Panc1 (cell line): ENCODE results near the gene FAM47B. TPM values are rescaled to one million over a fixed set of nuclear protein-coding genes. Genes with fewer than 3 reads are reported as not detected.

Source experiments
- ATAC-seq: fragments of 200-7000 bp; cut with Tn5 transposase; 2 replicates; pipeline ENCODE4 v1.9.1; 2020; ENCODE audit warnings: mild to moderate bottlenecking, moderate library complexity
- Bru-seq: library from RNA; stranded (reverse); fragments of 400-500 nt; gene quantifications from one replicate; lab custom pipeline; 2021; lab: Mats Ljungman, UMichigan
- BruChase-seq, 2 experiments: library from RNA; stranded (reverse); fragments of 400-500 nt; gene quantifications; one replicate each; lab custom pipeline; 2021; lab: Mats Ljungman, UMichigan
- BruUV-seq: library from RNA; stranded (reverse); fragments of 400-500 nt; replicated peaks from 2 replicates; lab custom pipeline; 2021; lab: Mats Ljungman, UMichigan
- CTCF ChIA-PET: fragments of 300-600 bp; sonication (Branson Sonifier 250); formaldehyde crosslinking; loops from one replicate; lab custom pipeline; 2022; ENCODE audit warnings: antibody characterized with exemption; lab: Charles Lee
- POLR2A ChIA-PET: fragments of 300-600 bp; sonication (Branson Sonifier 250); formaldehyde crosslinking; loops from one replicate; lab custom pipeline; 2022; ENCODE audit warnings: antibody characterized with exemption; lab: Charles Lee
- DNase-seq: peaks from one replicate; pipeline ENCODE4 v3.0.0-alpha.2; 2010; ENCODE audit warnings: low read depth, low spot score
- H3K27ac ChIP-seq: 2 replicates; pipeline ENCODE4 v1.5.1; 2011; ENCODE audit warnings: mild to moderate bottlenecking, low read length, inconsistent platforms
- H3K27me3 ChIP-seq: fragments of 200-500 bp; sonication (Bioruptor generic); 2 replicates; pipeline ENCODE4 v1.6.0; 2014; ENCODE audit warnings: low read length, inconsistent platforms; ENCODE audit not compliant: control insufficient read depth, insufficient read depth
- H3K36me3 ChIP-seq: fragments of 200-500 bp; sonication (Bioruptor generic); 2 replicates; pipeline ENCODE4 v1.5.1; 2014; ENCODE audit warnings: inconsistent platforms, mild to moderate bottlenecking, low read length, moderate library complexity; ENCODE audit not compliant: control insufficient read depth, insufficient read depth
- H3K4me1 ChIP-seq: 2 replicates; pipeline ENCODE4 v1.5.1; 2011; ENCODE audit warnings: inconsistent platforms, mild to moderate bottlenecking, low read length, moderate library complexity; ENCODE audit not compliant: control insufficient read depth, insufficient read depth
- H3K4me3 ChIP-seq, 2 experiments: 2 replicates each; pipeline ENCODE4 v1.5.1; 2011 to 2012; ENCODE audit warnings: low read depth in 2 of 2, low read length in 2 of 2, mild to moderate bottlenecking in 2 of 2, inconsistent platforms in 1 of 2, moderate library complexity in 1 of 2
- H3K9me3 ChIP-seq: fragments of 200-500 bp; sonication (Bioruptor generic); 2 replicates; pipeline ENCODE4 v1.5.1; 2014; ENCODE audit warnings: low read depth, mild to moderate bottlenecking, inconsistent platforms, low read length, moderate library complexity; ENCODE audit not compliant: control insufficient read depth, insufficient read depth
- POLR2AphosphoS5 ChIP-seq: IDR thresholded peaks from 2 replicates; pipeline ENCODE4 v1.6.1; 2012; ENCODE audit warnings: mild to moderate bottlenecking, low read depth, low read length, moderate library complexity
- SIN3A ChIP-seq: IDR thresholded peaks from 2 replicates; pipeline ENCODE4 v1.6.1; 2012; ENCODE audit warnings: low read depth, mild to moderate bottlenecking, low read length, moderate library complexity, borderline replicate concordance; ENCODE audit not compliant: insufficient read depth
- TCF7L2 ChIP-seq: IDR thresholded peaks from 2 replicates; pipeline ENCODE4 v1.6.1; 2011; ENCODE audit warnings: mild to moderate bottlenecking, low read depth, low read length, inconsistent platforms
- in situ Hi-C: cut with HindIII; loops from 2 replicates; pipeline ENCODE4 v1.10.0; 2016; ENCODE audit warnings: low sequenced_read_pairs, low pct_unique_long_range_greater_than_20kb
- intact Hi-C: fragments of 100-400 bp; cut with micrococcal nuclease; formaldehyde crosslinking; loops from one replicate; pipeline ENCODE4 v1.10.0; 2022; ENCODE audit not compliant: unreplicated experiment
- long read RNA-seq: library from polyadenylated mRNA; unstranded; transcript quantifications from one replicate; pipeline ENCODE4 v2.0.0, GENCODE V29; 2021; ENCODE audit not compliant: unreplicated experiment
- polyA plus RNA-seq: library from polyadenylated mRNA; unstranded; fragments of >200 nt; gene quantifications from one replicate; pipeline ENCODE4 v1.2.1, GENCODE V29; 2012; ENCODE audit warnings: missing spikeins; ENCODE audit not compliant: insufficient read length
- total RNA-seq: library from RNA; stranded (reverse); gene quantifications from one replicate; pipeline ENCODE4 v1.2.1, GENCODE V29; 2021; ENCODE audit not compliant: unreplicated experiment
- TF ChIP-seq, protein P1 (sequence below): fragments of 450-650 bp; IDR thresholded peaks from 2 replicates; pipeline ENCODE4 v1.5.1; 2017; ENCODE audit warnings: mild to moderate bottlenecking
- TF ChIP-seq, protein P2 (sequence below), 2 experiments: IDR thresholded peaks; 2 replicates each; pipeline ENCODE4 v1.6.1; 2011 to 2012; ENCODE audit warnings: low read depth in 2 of 2, control low read depth in 1 of 2, low read length in 1 of 2, mild to moderate bottlenecking in 1 of 2, moderate library complexity in 1 of 2; ENCODE audit not compliant: insufficient read depth in 1 of 2

Gene FAM47B
- total RNA-seq, result not detected
- not detected for polyA plus RNA-seq
- not detected for Bru-seq, nascent RNA
- not detected for BruChase-seq, experiment 1, labeled RNA remaining after a 2-hour chase
- not detected for BruChase-seq, experiment 2, labeled RNA remaining after a 6-hour chase
- long read RNA-seq, result 0 reads

DNA sequence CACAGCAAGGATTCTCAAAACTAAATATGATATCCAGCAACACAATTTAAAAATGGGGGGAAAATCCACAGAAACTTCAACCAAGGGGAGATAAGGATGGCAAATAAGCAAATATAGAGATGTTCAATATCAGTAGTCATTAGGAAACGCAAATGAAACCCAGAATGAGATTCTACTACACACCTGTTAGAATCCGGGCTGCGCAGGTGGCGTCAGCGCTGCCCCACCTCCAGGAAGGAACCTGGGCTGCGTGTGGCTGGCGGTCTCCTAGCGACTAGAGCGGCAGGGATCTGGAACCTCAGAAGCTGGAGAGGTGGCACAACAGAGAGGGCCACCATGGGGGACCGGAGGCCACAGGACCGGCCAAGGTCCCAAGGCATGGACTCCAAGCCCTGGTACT lies at the start of gene FAM47B:
FAM47B (plus strand) TSS at position 301 of the 400 bp plus-strand sequence; CDS start at position 337, 36 bp downstream.
- intact Hi-C loops, result no loop called here
- ATAC-seq, result no peak
- no peak for TF ChIP-seq POLR2AphosphoS5
- TF ChIP-seq SIN3A, result no peak
- TF ChIP-seq, protein P1, sequence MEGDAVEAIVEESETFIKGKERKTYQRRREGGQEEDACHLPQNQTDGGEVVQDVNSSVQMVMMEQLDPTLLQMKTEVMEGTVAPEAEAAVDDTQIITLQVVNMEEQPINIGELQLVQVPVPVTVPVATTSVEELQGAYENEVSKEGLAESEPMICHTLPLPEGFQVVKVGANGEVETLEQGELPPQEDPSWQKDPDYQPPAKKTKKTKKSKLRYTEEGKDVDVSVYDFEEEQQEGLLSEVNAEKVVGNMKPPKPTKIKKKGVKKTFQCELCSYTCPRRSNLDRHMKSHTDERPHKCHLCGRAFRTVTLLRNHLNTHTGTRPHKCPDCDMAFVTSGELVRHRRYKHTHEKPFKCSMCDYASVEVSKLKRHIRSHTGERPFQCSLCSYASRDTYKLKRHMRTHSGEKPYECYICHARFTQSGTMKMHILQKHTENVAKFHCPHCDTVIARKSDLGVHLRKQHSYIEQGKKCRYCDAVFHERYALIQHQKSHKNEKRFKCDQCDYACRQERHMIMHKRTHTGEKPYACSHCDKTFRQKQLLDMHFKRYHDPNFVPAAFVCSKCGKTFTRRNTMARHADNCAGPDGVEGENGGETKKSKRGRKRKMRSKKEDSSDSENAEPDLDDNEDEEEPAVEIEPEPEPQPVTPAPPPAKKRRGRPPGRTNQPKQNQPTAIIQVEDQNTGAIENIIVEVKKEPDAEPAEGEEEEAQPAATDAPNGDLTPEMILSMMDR, result no peak
- no peak for TF ChIP-seq TCF7L2
- TF ChIP-seq, protein P2, sequence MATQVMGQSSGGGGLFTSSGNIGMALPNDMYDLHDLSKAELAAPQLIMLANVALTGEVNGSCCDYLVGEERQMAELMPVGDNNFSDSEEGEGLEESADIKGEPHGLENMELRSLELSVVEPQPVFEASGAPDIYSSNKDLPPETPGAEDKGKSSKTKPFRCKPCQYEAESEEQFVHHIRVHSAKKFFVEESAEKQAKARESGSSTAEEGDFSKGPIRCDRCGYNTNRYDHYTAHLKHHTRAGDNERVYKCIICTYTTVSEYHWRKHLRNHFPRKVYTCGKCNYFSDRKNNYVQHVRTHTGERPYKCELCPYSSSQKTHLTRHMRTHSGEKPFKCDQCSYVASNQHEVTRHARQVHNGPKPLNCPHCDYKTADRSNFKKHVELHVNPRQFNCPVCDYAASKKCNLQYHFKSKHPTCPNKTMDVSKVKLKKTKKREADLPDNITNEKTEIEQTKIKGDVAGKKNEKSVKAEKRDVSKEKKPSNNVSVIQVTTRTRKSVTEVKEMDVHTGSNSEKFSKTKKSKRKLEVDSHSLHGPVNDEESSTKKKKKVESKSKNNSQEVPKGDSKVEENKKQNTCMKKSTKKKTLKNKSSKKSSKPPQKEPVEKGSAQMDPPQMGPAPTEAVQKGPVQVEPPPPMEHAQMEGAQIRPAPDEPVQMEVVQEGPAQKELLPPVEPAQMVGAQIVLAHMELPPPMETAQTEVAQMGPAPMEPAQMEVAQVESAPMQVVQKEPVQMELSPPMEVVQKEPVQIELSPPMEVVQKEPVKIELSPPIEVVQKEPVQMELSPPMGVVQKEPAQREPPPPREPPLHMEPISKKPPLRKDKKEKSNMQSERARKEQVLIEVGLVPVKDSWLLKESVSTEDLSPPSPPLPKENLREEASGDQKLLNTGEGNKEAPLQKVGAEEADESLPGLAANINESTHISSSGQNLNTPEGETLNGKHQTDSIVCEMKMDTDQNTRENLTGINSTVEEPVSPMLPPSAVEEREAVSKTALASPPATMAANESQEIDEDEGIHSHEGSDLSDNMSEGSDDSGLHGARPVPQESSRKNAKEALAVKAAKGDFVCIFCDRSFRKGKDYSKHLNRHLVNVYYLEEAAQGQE (IDR thresholded peaks at IDR 0.05; ENCODE audit: insufficient read depth in 1 of 2, low read depth in 2 of 2, low read length in 1 of 2), result no peak
- H3K36me3 ChIP-seq, result no peaks in the 10 kb centered on the region
- ChIA-PET POLR2A (no interaction called here), CTCF (no interaction called here)
- no peaks in the 10 kb centered on the region for H3K9me3 ChIP-seq
- no peak within 1 kb of the TSS for H3K4me3 ChIP-seq
- no TSS peak for BruUV-seq
- no peaks in the 10 kb centered on the region for H3K27me3 ChIP-seq
- in situ Hi-C loops, result no loop called here
- H3K4me1 ChIP-seq, result no peaks in the 10 kb centered on the region
- DNase-seq, result no peak
- no peak within 1 kb of the TSS for H3K27ac ChIP-seq

DNA sequence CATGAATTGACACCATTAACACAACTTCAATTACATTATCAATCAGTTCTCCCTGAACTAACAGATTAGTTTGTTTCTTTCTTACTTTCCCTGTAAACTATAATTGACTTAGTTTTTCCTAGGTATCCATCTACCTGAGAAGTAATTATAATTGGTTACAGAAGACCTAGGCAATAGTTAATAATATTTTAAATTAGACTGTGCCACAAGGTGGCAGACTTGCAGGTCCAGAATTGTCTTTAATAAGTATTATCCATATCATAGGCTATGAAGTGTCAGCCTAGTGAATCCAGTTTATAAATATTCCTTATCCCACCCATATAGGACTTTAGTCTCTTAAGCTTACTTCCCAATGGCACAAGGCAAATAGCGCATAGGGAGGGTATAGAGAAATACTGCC lies 48.9 kb upstream of the FAM47B start:
- ChIA-PET POLR2A (no interaction called here), CTCF (no interaction called here)
- no TSS peak for BruUV-seq
- intact Hi-C loops (no loop called here), in situ Hi-C loops (no loop called here)
- TF ChIP-seq, protein P1, result peak; percentile 10; the same call in 1 of the 2 replicates
- TF ChIP-seq TCF7L2, result no peak
- TF ChIP-seq, protein P2 (IDR thresholded peaks at IDR 0.05; ENCODE audit: insufficient read depth in 1 of 2, low read depth in 2 of 2, low read length in 1 of 2), result no peak
- Histone ChIP-seq H3K4me1 (no peaks in the 10 kb centered on the region), H3K9me3 (no peaks in the 10 kb centered on the region), H3K36me3 (no peaks in the 10 kb centered on the region), H3K4me3 (no peak overlapping the region), H3K27ac (no peak overlapping the region), H3K27me3 (no peaks in the 10 kb centered on the region)
- ATAC-seq, result no peak
- DNase-seq, result no peak
